Trophoblast cell (in vitro differentiated cells and primary cell): Measurements from ENCODE around the gene TXNL4B.
"Not testable (repeated sequence)": the region's sequence is repeated elsewhere in the genome, so short reads cannot be mapped to it uniquely, and the experiment has no call there.

Experiments used
- DNase-seq, 2 donors: peaks; one replicate each; pipeline ENCODE4 v3.0.0-alpha.2; 2016
- H2AFZ ChIP-seq: 2 replicates; pipeline ENCODE4 v1.6.1; 2013; ENCODE audit warnings: low read length, moderate library complexity, mild to moderate bottlenecking; ENCODE audit not compliant: insufficient read depth, poor library complexity
- H2AK5ac ChIP-seq: 2 replicates; pipeline ENCODE4 v1.6.1; 2013; ENCODE audit warnings: mild to moderate bottlenecking, low read length
- H2BK120ac ChIP-seq: 2 replicates; pipeline ENCODE4 v1.6.1; 2013; ENCODE audit warnings: low read length, mild to moderate bottlenecking, moderate library complexity; ENCODE audit not compliant: insufficient read depth, poor library complexity
- H2BK12ac ChIP-seq: 2 replicates; pipeline ENCODE4 v1.6.1; 2013; ENCODE audit warnings: mild to moderate bottlenecking, low read length, moderate library complexity
- H2BK5ac ChIP-seq: 2 replicates; pipeline ENCODE4 v1.6.1; 2013; ENCODE audit warnings: low read length, low read depth, moderate library complexity, mild to moderate bottlenecking; ENCODE audit not compliant: poor library complexity
- H3K14ac ChIP-seq: 2 replicates; pipeline ENCODE4 v1.6.1; 2013; ENCODE audit warnings: mild to moderate bottlenecking, low read length
- H3K18ac ChIP-seq: 2 replicates; pipeline ENCODE4 v1.6.1; 2013; ENCODE audit warnings: mild to moderate bottlenecking, low read length
- H3K23ac ChIP-seq: 2 replicates; pipeline ENCODE4 v1.6.1; 2013; ENCODE audit warnings: low read length
- H3K27ac ChIP-seq: 2 replicates; pipeline ENCODE4 v1.5.1; 2013; ENCODE audit warnings: low read depth, mild to moderate bottlenecking, inconsistent platforms, low read length, moderate library complexity
- H3K27me3 ChIP-seq: 2 replicates; pipeline ENCODE4 v1.6.1; 2013; ENCODE audit warnings: inconsistent platforms, mild to moderate bottlenecking, low read length, moderate library complexity; ENCODE audit not compliant: insufficient read depth
- H3K36me3 ChIP-seq, 2 experiments: 1 replicate in 1 of 2; 2 replicates in 1 of 2; pipeline ENCODE4 v1.6.1; 2013; ENCODE audit warnings: low read length in 2 of 2, mild to moderate bottlenecking in 2 of 2, moderate library complexity in 1 of 2; ENCODE audit not compliant: insufficient read depth in 2 of 2, control insufficient read depth in 1 of 2
- H3K4ac ChIP-seq: 2 replicates; pipeline ENCODE4 v1.6.1; 2013; ENCODE audit warnings: low read depth, mild to moderate bottlenecking, low read length, moderate library complexity
- H3K4me1 ChIP-seq, 2 experiments: 1 replicate in 1 of 2; 2 replicates in 1 of 2; pipeline ENCODE4 v1.6.1; 2013; ENCODE audit warnings: low read length in 2 of 2, mild to moderate bottlenecking in 2 of 2, moderate library complexity in 1 of 2; ENCODE audit not compliant: insufficient read depth in 2 of 2, control insufficient read depth in 1 of 2
- H3K4me2 ChIP-seq: 2 replicates; pipeline ENCODE4 v1.6.1; 2013; ENCODE audit warnings: inconsistent platforms, mild to moderate bottlenecking, low read length, moderate library complexity
- H3K4me3 ChIP-seq: 2 replicates; pipeline ENCODE4 v1.5.1; 2013; ENCODE audit warnings: mild to moderate bottlenecking, low read depth, low read length, inconsistent platforms
- H3K79me1 ChIP-seq: one replicate; pipeline ENCODE4 v1.6.1; 2013; ENCODE audit warnings: low read length
- H3K79me2 ChIP-seq: 2 replicates; pipeline ENCODE4 v1.6.1; 2013; ENCODE audit warnings: low read length, mild to moderate bottlenecking; ENCODE audit not compliant: control insufficient read depth, insufficient read depth, poor library complexity
- H3K9ac ChIP-seq: 2 replicates; pipeline ENCODE4 v1.6.1; 2013; ENCODE audit warnings: mild to moderate bottlenecking, low read length
- H3K9me3 ChIP-seq: 2 replicates; pipeline ENCODE4 v1.6.1; 2013; ENCODE audit warnings: low read depth, mild to moderate bottlenecking, control low read depth, inconsistent platforms, low read length; ENCODE audit not compliant: insufficient read depth
- H4K12ac ChIP-seq: 2 replicates; pipeline ENCODE4 v1.6.1; 2013; ENCODE audit warnings: low read depth, mild to moderate bottlenecking, low read length, moderate library complexity
- H4K8ac ChIP-seq: 2 replicates; pipeline ENCODE4 v1.6.1; 2013; ENCODE audit warnings: low read depth, mild to moderate bottlenecking, low read length, moderate library complexity
- H4K91ac ChIP-seq: one replicate; pipeline ENCODE4 v1.6.1; 2013; ENCODE audit warnings: low read depth, mild to moderate bottlenecking, low read length, moderate library complexity
- WGBS: extraction: QIAGEN DNeasy Blood & Tissue Kit; methylation state at CpG from one replicate; pipeline ENCODE4 v1.1.7; 2013; ENCODE audit warnings: missing lambda C conversion rate; ENCODE audit not compliant: insufficient read length, insufficient coverage; ENCODE audit errors: extremely low coverage; 5-methylcytosine and 5-hydroxymethylcytosine counted together

TXNL4B gene

GRCh38 chr16:72057313-72057712, 36.1 kb downstream of the TXNL4B start:
- not testable (repeated sequence) for DNase-seq, H3K79me1 ChIP-seq, H2BK5ac ChIP-seq, H3K4ac ChIP-seq, H3K18ac ChIP-seq, H3K27ac ChIP-seq, H4K8ac ChIP-seq, H3K79me2 ChIP-seq, H3K27me3 ChIP-seq, H2AFZ ChIP-seq, H4K91ac ChIP-seq, H3K23ac ChIP-seq, H3K4me1 ChIP-seq, H3K14ac ChIP-seq, H2BK120ac ChIP-seq, H2AK5ac ChIP-seq, H3K4me3 ChIP-seq, H3K9me3 ChIP-seq, H3K9ac ChIP-seq, H3K36me3 ChIP-seq, H3K4me2 ChIP-seq, H4K12ac ChIP-seq, H2BK12ac ChIP-seq
- WGBS = no CpG with 5 or more reads among the region's 6 CpGs

- Histone ChIP-seq H4K8ac (no peak overlapping the region), H4K12ac (no peak overlapping the region)
- WGBS = no CpG with 5 or more reads among the region's 4 CpGs
Measured at GRCh38 chr16:72055911-72056310, 37.5 kb downstream of the TXNL4B start.

GRCh38 chr16:72054254-72054847, 39.1 kb downstream of the TXNL4B start, which contains the start of gene HP:
TSS of gene HP (plus strand) at chr16:72054505. CDS start at chr16:72054653, 148 bp downstream.
- H3K4ac ChIP-seq, H2BK12ac ChIP-seq, H4K8ac ChIP-seq, H3K36me3 ChIP-seq, DNase-seq, H2AFZ ChIP-seq, H3K4me3 ChIP-seq, H3K27ac ChIP-seq, H3K23ac ChIP-seq, H3K79me2 ChIP-seq, H2AK5ac ChIP-seq, H2BK120ac ChIP-seq, H3K18ac ChIP-seq, H3K4me2 ChIP-seq, H4K91ac ChIP-seq, H3K27me3 ChIP-seq, H2BK5ac ChIP-seq, H3K79me1 ChIP-seq, H3K9me3 ChIP-seq, H4K12ac ChIP-seq, H3K4me1 ChIP-seq, H3K9ac ChIP-seq, H3K14ac ChIP-seq: not testable (repeated sequence)
- no CpG with 5 or more reads among the region's 5 CpGs for WGBS

More at GRCh38 chr16:72055911-72056310, 37.5 kb downstream of the TXNL4B start:
- Histone ChIP-seq H3K27ac (no peak overlapping the region), H3K14ac (no peak overlapping the region), H2BK5ac (no peak overlapping the region), H3K4me3 (no peak overlapping the region), H3K9ac (no peak overlapping the region), H3K79me2 (no peaks in the 10 kb centered on the region), H2AFZ (no peak overlapping the region), H3K9me3 (no peaks in the 10 kb centered on the region), H3K23ac (no peak overlapping the region), H4K91ac (no peak overlapping the region), H2AK5ac (no peak overlapping the region), H3K36me3 (no peaks in the 10 kb centered on the region), H3K27me3 (no peaks in the 10 kb centered on the region), H2BK12ac (no peak overlapping the region), H3K4me1 (no peaks in the 10 kb centered on the region), H2BK120ac (no peak overlapping the region), H3K4me2 (no peak overlapping the region), H3K18ac (no peak overlapping the region), H3K4ac (no peak overlapping the region), H3K79me1 (no peaks in the 10 kb centered on the region)
- no peak for DNase-seq

- no peaks in the 10 kb centered on the region for H3K27me3 ChIP-seq
- no peaks in the 10 kb centered on the region for H3K79me1 ChIP-seq
- no peaks in the 10 kb centered on the region for H3K79me2 ChIP-seq
- no peak overlapping the region for H3K27ac ChIP-seq
- DNase-seq = no peak
- no peak overlapping the region for H3K9ac ChIP-seq
- H3K14ac ChIP-seq = no peak overlapping the region
- H4K12ac ChIP-seq = no peak overlapping the region
- no peak overlapping the region for H4K91ac ChIP-seq
- H2BK5ac ChIP-seq = no peak overlapping the region
- no CpG with 5 or more reads among the region's 2 CpGs for WGBS
- no peak overlapping the region for H3K4me3 ChIP-seq
- H3K18ac ChIP-seq = no peak overlapping the region
- H3K9me3 ChIP-seq = peaks cover 3% of the 10 kb centered on the region
- no peaks in the 10 kb centered on the region for H3K4me1 ChIP-seq
- no peak overlapping the region for H2AFZ ChIP-seq
- no peaks in the 10 kb centered on the region for H3K36me3 ChIP-seq
- no peak overlapping the region for H3K4ac ChIP-seq
- no peak overlapping the region for H2AK5ac ChIP-seq
- H3K23ac ChIP-seq = no peak overlapping the region
- no peak overlapping the region for H2BK120ac ChIP-seq
- no peak overlapping the region for H4K8ac ChIP-seq
- no peak overlapping the region for H2BK12ac ChIP-seq
- H3K4me2 ChIP-seq = no peak overlapping the region
Measured at GRCh38 chr16:72051818-72052217, 41.6 kb downstream of the TXNL4B start.
